ENCODE data around the gene CATSPER1.
"Not testable (repeated sequence)": the region's sequence is repeated elsewhere in the genome, so short reads cannot be mapped to it uniquely, and the experiment has no call there.

CATSPER1 gene

GRCh38 chr11:66051371-66051765 is 25.1 kb upstream of the CATSPER1 start:
- DNase-seq = no peak

GRCh38 chr11:66050581-66051231 is 24.4 kb upstream of the CATSPER1 start:
- DNase-seq = no peak

GRCh38 chr11:66048547-66049323 is 22.5 kb upstream of the CATSPER1 start, which contains the start of gene GAL3ST3:
TSS of gene GAL3ST3 (minus strand) at chr11:66049161. CDS start at chr11:66045415, 3,746 bp downstream.
- DNase-seq = no peak

GRCh38 chr11:66047541-66048365 is 21.5 kb upstream of the CATSPER1 start:
- no peak for DNase-seq

- DNase-seq = no peak
Observed at GRCh38 chr11:66046901-66047300, 20.6 kb upstream of the CATSPER1 start.

- peak; percentile 88 for DNase-seq
Observed at GRCh38 chr11:66045177-66045639, 18.9 kb upstream of the CATSPER1 start.

- no peak for DNase-seq
Observed at GRCh38 chr11:66044757-66045156, 18.5 kb upstream of the CATSPER1 start.

- no peak for DNase-seq
Observed at GRCh38 chr11:66042996-66043906, 17.0 kb upstream of the CATSPER1 start.

GRCh38 chr11:66042227-66042995 is 16.1 kb upstream of the CATSPER1 start:
- no peak for DNase-seq

GRCh38 chr11:66039765-66040164 is 13.5 kb upstream of the CATSPER1 start:
- no peak for DNase-seq

- DNase-seq = no peak
Observed at GRCh38 chr11:66037327-66037726, 11.0 kb upstream of the CATSPER1 start.

GRCh38 chr11:66036334-66036710 is 10.0 kb upstream of the CATSPER1 start:
- DNase-seq = no peak

GRCh38 chr11:66035653-66036333 is 9.5 kb upstream of the CATSPER1 start:
- no peak for DNase-seq

GRCh38 chr11:66032957-66033735 is 6.9 kb upstream of the CATSPER1 start:
- no peak for DNase-seq

- DNase-seq = not testable (repeated sequence)
Observed at GRCh38 chr11:66023186-66023440, 3.2 kb downstream of the CATSPER1 start.

GRCh38 chr11:66022401-66023185 is 3.7 kb downstream of the CATSPER1 start:
- peak; percentile 54 for DNase-seq

GRCh38 chr11:66020618-66021357 is 5.5 kb downstream of the CATSPER1 start:
- DNase-seq = no peak

- no peak for DNase-seq
Observed at GRCh38 chr11:66020212-66020611, 6.1 kb downstream of the CATSPER1 start.

GRCh38 chr11:66017321-66017720 is 9.0 kb downstream of the CATSPER1 start:
- no peak for DNase-seq

Data from NCI-H1105 (cell line).